Measurements from ENCODE around the gene FOXD3. TPM values are rescaled to one million over a fixed set of nuclear protein-coding genes. Genes with fewer than 3 reads are reported as not detected.
"Not testable (repeated sequence)": the region's sequence is repeated elsewhere in the genome, so short reads cannot be mapped to it uniquely, and the experiment has no call there.

The FOXD3 gene
- total RNA-seq, 1 experiment from 2014 or later, result 0.05 TPM

DNA sequence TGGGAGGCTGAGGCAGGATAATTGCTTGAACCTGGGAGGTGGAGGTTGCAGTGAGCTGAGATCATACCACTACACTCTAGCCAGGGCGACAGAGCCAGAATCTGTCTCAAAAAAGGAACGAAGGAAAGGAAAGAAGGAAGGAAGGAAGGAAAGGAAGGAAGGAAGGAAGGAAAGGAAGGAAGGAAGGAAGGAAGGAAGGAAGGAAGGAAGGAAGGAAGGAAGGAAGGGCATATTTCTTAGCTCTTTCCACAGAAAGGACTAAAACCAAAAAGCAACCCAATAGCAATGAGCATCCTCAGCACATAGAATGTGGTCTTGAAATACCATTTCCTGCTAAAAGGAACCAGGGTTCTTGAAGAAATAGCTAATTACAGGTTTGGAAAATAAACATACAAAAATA, 33.9 kb downstream of the FOXD3 start:
- DNase-seq (ENCODE audit: low read depth), result not testable (repeated sequence)

GRCh38 chr1:63359561-63359960, 37.2 kb downstream of the FOXD3 start:
- DNase-seq (ENCODE audit: low read depth), result no peak

- no peak for DNase-seq (ENCODE audit: low read depth)
Measured at GRCh38 chr1:63362073-63362472, 39.7 kb downstream of the FOXD3 start.

DNA sequence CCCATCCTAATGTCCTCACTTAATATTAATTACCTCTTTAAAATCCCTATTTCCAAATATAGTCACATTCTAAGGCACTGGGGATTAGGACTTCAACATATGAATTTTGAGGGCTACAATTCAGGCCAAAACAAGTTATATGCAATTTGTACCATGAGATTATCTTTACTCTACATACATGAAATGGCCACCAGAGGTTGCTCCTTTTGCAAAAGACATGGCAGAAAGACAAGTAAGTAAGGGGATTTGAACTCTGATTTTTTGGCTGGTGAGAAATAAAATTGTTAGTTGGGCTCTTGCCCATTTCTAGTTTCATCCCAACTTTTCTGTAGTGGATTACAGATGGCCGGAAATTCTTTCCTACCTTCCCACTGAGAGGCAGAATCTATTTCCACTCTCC, 40.2 kb downstream of the FOXD3 start:
- no peak for DNase-seq (ENCODE audit: low read depth)

- peak; percentile 8 for DNase-seq (ENCODE audit: low read depth)
Measured at GRCh38 chr1:63363014-63363413, 40.6 kb downstream of the FOXD3 start.

DNA sequence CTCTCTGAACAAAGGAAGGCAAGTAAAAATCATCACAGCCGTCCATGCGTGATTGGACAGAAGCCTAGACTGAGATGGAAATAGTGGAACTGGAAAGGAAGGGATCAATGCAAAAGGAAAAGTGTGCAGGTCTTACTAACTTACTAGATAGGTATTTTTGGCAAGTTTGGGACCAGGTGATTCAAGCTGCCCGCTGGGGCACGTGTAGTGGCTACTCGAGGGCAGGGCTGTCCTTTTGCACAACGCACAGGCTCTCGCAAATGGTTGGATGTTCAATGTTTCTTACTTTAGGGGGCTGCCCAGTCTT, 44.5 kb downstream of the FOXD3 start:
- DNase-seq (ENCODE audit: low read depth), result no peak

DNA sequence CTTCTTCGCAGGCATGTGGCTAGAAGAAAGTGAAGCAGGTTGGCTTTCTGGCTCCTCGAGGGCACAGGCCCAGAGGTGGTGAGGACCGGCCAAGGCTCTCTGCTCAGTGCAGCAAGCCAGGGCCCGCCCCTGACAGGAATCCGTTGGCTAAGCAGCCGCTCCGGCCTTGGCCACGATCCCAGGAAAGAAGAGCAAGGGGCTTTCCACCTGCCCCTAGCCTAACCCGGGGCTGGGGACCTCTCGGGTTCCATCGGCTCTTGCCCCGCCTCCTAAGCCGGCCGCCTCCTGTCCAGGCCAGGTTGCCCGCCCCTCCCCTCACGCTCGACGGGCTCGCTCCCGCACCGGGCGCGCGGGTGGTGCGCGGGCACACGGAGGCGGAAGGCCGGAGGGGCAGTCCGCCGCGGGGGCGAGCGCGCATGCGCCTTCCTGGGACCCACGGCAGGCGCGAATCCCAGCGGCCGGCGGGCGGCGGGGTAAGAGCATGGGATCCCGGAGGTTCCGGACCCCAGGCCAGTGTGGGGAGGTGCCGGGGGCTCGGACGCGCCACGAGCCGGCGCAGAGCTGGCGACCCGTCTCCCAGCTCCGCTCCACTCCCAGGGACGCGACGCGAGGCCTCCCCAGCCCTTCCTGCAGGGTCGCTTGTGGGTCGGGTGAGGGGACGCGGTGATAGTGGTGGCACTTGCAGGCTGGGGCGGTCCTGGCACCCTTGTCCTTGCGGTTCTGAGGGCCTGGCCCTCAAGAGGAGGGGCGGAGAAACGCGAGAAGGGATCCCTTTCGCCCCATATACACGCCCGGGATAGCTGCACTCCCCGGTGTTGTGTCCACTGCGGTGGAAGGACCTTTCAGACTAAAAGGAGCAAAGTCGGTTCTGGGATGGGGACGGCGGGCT, 45.1 kb downstream of the FOXD3 start, which contains the start of gene ALG6:
TSS of gene ALG6 (plus strand) at position 413 of the 889 bp plus-strand sequence. CDS start 3,351 bp downstream, outside the sequence.
- DNase-seq (ENCODE audit: low read depth), result peak; percentile 92

DNA sequence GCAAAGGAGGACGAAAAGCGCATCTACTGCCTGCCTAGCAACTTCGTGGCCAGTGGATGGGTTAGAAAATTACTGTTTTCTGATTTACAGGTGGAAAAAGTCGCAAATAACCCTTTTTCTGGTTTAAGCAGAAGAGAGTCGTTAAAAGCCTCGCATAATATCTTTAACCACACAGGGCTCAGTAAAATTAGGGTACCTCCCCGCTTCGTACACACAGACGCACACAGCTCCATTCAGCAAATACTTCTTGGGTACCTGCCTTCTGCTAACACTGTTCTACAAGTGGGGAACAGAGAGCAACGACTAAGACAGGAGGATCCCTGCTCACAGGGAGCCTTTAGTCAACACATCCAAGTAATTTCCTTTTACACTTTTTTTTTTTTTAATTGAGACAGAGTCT, 45.8 kb downstream of the FOXD3 start:
- DNase-seq (ENCODE audit: low read depth), result no peak

Small RNA genes lying within 50 kb of the gene (small RNA-seq; reads per million reads assigned to genes)
- gene MIR6068 (not detected), gene RF00019 (not detected)

Other genes starting within 250 kb of the FOXD3 start
- 10.3 and 16.0 TPM in 2 replicates for gene ALG6, start 45.1 kb downstream of the FOXD3 start, total RNA-seq (2014; rRNA removed; shearing (Covaris generic))
- gene ITGB3BP, start 200.7 kb downstream of the FOXD3 start, total RNA-seq (2014; rRNA removed; shearing (Covaris generic)), result 29.1 and 31.0 TPM in 2 replicates
- gene EFCAB7, start 201.0 kb downstream of the FOXD3 start, total RNA-seq (2014; rRNA removed; shearing (Covaris generic)), result 2.5 and 2.6 TPM in 2 replicates

Measured in HT1080 (cell line).